Upper lobe of left lung (tissue), 4 donors: ENCODE measurements around the gene CEP70.

Experiments used
- EP300 ChIP-seq, 4 donors: sonication (generic); formaldehyde crosslinking; IDR thresholded peaks; one replicate each; pipeline ENCODE4 v1.5.1; 2017; ENCODE audit warnings: antibody characterized with exemption in 4 of 4, control low read depth in 2 of 4
- POLR2A ChIP-seq, 4 donors: fragments of 450-650 bp; IDR thresholded peaks; one replicate each; pipeline ENCODE4 v1.5.1; 2016 to 2017; ENCODE audit warnings: antibody characterized with exemption in 4 of 4, mild to moderate bottlenecking in 2 of 4
- TF ChIP-seq, protein P1 (sequence below), 6 experiments: fragments of 450-650 bp in 4 of 6; fragments of 200-600 bp in 2 of 6; sonication (generic) in 2 of 6; IDR thresholded peaks; one replicate each; pipeline ENCODE4 v1.5.1; 2016 to 2019; ENCODE audit warnings: antibody characterized with exemption in 6 of 6

- TF ChIP-seq POLR2A (IDR thresholded peaks at IDR 0.05) (no peak), EP300 (IDR thresholded peaks at IDR 0.05) (no peak)
- TF ChIP-seq, protein P1, sequence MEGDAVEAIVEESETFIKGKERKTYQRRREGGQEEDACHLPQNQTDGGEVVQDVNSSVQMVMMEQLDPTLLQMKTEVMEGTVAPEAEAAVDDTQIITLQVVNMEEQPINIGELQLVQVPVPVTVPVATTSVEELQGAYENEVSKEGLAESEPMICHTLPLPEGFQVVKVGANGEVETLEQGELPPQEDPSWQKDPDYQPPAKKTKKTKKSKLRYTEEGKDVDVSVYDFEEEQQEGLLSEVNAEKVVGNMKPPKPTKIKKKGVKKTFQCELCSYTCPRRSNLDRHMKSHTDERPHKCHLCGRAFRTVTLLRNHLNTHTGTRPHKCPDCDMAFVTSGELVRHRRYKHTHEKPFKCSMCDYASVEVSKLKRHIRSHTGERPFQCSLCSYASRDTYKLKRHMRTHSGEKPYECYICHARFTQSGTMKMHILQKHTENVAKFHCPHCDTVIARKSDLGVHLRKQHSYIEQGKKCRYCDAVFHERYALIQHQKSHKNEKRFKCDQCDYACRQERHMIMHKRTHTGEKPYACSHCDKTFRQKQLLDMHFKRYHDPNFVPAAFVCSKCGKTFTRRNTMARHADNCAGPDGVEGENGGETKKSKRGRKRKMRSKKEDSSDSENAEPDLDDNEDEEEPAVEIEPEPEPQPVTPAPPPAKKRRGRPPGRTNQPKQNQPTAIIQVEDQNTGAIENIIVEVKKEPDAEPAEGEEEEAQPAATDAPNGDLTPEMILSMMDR (IDR thresholded peaks at IDR 0.05), result no peak
These were observed 132.8 kb downstream of the CEP70 start for GRCh38 chr3:138461246-138461645.
